ENCODE results near the gene PTGES3.
"Not testable (repeated sequence)": the region's sequence is repeated elsewhere in the genome, so short reads cannot be mapped to it uniquely, and the experiment has no call there.

The PTGES3 gene, protein sequence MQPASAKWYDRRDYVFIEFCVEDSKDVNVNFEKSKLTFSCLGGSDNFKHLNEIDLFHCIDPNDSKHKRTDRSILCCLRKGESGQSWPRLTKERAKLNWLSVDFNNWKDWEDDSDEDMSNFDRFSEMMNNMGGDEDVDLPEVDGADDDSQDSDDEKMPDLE

DNA sequence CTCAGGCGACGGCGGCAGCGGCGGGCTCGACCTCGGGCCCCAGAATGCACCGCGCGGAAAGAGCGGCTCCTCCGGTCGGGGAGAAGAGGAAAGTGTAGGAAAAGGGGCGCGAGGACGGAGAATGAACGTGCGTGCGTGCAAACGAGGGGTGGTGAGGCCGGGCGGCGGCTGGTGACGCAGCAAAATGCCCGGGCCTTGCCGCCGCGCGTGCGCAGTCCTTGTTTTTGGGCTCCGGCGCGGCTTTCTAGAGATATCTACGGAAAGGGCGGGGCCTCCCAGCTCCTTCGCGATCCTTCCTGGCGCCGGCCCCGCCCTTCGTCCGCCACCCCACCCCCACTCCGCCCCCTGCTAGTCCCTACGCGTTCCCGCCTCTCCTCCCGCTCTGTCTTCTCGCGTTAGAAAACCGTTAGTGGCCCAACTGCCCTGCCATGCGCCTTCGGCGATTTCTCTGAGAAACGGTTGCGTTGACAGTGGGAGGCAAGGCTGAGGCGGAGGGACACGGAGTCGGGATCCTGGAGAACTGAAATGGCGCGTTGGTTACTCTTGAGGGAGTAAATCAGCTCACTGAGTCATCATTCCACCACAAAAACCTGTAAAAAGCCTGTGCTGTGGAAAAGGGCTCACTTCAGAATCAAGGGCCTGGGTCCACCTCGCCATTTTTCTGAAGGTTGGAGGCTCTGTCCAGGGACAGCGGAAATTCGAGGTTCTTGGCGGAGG lies at the start of gene PTGES3:
Gene PTGES3 (minus strand): TSS at position 156 of the 717 bp plus-strand sequence. CDS start 285 bp downstream, outside the sequence.
- no peak for FAIRE-seq

DNA sequence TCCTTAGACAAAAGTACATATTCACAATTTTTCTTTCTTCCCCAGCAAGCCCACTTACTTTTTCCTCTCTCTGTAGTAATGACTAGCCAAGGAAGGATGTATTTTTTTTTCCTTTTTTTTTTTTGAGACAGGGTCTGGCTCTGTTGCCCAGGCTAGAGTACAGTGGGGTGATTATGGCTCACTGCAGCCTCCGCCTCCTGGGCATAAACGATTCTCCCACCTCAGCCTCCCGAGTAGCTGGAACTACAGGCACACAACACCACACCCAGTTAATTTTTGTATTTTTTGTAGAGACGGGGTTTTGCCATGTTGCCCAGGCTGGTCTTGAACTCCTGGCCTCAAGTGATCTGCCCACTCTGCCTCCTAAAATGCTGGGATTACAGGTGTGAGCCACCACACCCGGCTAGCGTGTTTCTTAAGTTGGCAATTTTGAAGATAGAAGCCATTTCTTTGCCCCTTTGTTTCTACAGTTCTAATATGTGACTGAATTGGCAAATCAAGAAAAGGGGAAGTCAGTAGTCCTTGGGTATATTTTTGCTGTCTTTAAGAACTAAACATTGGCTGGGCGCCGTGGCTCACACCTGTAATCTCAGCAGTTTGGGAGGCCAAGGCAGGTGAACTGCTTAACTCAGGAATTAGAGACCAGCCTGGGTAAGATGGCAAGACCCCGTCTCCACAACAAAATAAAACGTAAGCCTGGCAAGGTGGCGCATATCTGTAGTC lies 40.2 kb upstream of the PTGES3 start:
- no peak for FAIRE-seq

DNA sequence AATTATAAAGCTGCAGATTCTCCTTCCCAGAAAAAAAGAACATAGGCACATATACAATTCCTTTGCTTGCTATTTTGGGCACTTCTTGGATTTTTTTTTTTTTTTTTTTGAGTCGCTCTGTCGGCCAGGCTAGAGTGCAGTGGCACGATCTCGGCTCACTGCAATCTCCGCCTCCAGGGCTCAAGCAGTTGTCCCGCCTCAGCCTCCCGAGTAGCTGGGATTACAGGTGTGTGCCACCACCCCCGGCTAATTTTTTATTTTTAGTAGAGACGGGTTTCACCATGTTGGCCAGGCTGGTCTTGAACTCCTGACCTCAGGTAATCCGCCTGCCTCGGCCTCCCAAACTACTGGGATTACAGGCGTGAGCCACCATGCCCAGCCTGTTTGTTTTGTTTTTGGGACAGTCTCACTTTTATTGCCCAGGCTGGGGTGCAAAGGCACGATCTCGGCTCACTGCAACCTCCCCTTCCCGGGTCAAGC lies 38.2 kb upstream of the PTGES3 start:
- not testable (repeated sequence) for FAIRE-seq

DNA sequence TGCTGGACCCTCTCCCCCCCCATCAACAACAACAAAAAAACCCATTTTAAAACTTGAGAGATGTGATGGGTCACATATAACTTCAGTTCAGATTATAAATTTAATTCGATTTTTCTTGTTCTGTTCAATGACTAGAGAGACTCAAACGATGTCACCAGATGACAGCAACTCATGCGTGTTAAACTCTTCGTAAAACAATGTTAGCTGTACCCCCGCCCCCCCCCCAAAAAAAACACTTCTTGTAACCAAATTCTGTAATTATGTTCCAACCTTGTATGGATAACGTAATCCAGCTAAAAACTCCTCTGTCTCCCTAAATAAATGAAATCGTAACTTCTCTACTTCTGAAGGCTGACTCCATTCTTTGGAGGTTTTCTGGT lies 37.6 kb upstream of the PTGES3 start:
- FAIRE-seq = no peak

DNA sequence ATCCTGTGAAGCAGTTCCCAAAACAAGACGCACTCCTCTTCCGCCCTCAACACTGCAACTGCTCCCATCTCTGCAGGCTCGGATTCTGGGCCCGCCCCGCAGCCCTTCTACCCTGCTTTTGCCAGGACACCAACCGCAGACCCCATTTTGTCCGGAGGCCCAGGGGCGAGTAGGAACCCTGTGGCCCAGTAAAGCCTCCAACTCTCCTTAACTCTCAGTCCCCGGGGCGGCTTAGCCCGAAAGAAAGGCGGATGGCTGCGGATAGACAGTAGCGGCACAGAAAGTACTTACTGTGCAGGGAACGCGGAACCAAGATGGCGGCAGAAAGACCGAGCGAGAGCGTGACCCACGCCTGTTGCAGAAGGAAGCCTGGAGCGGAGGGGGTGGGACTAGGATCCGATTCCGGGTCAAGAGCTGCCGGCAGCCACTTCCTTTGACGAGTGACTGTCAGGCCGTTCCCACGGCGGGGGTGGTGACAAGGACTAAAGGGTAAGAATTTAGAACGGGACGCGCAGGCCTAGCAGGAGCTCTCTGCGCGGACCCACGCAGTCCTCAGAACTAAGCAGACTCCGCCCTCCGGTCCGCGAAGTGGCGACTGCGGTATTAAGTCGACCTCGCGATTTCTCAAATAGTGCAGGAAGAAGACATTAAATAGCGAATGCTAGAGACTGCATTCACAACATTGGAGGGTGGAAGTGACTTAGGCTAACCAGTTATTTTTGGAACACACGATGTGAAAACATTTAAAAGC lies 37.1 kb upstream of the PTGES3 start, which contains the start of gene NACA:
Gene NACA (minus strand): TSS at position 328 of the 751 bp plus-strand sequence. CDS start 778 bp downstream, outside the sequence.
- FAIRE-seq = no peak

DNA sequence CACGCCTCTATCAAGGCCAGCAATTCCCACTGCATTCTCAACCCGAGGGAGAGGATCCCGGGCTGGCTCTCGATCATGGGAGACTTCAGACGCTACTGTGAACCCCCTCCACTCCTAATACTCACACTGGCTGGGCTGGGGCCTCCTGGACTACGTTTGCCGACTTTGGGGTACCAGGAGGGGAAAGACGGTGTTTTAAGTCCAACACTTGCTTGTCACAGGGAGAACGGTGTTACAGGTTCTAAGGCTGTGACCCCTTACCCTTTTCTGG lies 36.6 kb upstream of the PTGES3 start:
- no peak for FAIRE-seq

DNA sequence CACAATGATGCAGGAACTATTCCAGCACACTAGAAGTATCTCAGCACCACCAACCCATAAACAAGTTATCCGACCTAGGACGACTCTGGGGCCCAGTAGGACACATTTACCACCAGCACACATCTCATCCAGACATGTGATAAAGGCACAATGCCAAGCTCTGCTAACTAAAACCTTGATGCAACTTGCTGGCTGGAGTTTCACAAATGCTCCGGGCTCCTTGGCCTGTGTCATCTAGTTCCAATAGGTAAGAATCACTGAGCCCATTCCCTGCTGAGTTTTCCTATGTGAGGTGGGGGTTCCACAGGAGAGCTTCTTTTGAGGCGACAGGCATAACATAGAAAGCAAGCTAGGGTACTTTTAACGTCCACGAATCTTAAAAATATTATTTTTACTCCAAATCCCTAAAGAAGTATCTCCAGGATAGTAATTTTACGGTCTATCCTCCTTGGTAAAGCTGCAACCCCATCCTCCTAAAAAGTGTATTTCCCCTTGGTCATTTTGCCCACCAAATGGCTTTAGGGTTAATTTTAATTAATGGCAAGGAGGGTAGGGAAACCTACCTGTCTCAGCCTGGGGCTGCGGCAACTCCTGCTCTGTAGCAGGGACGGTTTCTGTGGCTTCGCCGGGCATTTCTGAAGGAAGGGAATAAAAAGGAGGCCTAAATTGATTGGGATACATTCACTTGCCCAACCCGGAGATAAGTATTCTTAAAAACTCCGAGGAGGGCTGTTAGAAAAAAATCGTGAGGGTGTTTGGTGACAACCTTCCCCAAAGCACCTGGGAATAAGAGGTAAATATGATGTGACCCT lies 36.0 kb upstream of the PTGES3 start:
- no peak for FAIRE-seq

DNA sequence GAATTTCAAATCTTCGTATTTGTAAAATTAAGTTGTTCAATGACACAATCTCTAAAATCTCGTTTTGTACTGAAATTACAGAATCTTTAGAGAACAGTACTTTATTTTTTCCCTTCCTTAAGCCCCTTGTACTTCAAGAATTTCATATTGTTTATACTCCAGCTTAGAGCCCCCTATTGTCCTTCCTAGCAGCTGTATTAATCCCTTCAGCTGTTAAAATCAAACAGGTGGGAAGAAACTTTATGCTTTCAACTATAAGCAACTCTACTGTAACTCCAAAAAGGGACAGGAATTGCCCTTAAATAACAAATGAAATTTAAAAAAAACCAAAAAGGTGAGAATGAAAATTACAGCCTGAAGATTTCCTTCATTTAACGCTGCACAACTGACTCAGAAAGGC lies 35.3 kb upstream of the PTGES3 start:
- FAIRE-seq = no peak

DNA sequence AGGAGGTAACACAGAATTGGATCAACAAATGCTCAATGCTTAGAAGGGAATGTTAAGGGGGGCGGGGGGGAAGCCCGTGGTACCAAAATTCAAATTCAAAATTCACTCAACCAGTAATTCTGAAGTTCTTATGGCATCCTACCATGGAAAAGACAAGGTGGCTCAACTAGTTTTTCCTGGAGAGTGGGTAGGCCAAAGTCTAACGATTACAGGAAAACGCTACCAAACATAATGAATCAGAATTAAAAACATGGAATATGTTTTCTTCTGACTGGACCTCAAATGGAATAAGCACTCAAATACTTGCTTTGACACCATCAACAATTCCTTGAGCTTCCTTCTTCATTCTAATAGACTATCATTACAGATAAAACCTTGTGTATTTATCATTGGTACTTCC lies 34.7 kb upstream of the PTGES3 start:
- no peak for FAIRE-seq

DNA sequence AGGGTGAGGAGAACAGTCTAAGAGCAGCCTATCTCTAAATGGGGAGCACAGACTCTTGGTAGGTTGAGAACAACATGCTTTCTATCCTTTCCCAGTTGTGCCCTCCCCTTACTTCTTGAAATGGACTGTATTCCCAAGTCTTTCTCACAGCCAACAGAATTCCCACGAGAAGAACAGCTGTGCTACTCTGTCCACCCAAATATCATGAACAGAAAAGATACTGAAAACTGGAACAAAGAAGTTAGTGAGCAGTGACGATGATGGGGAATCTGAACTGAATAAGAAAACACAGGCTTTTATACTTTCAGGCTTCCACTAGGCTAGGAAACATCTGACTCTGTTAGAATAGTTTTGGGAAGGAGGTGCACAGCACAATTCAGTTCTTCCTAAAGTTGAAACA lies 33.6 kb upstream of the PTGES3 start:
- no peak for FAIRE-seq

DNA sequence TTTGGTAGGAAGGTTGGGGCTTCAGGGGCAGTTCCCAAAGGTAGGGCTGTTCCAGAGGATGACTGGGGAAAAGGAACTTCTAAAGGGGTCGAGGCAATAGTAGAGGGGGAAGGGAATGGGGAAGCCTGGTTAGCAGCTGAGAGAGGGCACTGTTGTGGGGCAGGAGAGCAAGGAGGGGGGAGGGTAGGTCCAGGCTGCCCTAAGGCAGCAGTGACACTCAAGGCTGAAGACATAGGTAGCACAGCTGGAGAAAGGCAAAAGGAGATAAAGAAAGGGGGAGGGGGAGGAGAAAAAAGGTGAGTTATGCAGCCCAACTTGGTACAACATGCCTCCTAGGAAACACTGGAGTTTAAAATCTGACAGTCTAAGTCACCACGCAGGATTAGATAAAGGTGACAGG lies 33.1 kb upstream of the PTGES3 start:
- FAIRE-seq = no peak

DNA sequence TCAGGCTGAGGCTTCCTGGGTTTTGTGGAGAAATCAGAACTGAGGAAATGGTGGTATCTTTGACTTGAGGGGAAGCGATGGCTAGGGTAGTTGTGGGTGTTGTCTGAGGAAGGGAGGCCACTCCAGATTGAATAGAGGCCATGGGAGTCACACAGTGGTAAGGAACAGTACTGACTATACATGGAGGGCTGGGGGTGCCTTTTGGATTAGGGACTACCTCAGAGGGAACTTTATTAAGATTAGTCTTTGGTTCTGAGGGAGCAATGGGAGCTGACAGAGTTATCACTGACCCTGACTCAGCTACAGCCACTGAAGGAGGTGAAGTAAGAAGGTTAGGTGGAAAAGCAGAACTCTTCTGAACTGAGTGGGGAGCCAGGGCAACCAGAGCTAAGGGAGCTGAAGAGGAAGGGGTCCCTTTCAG lies 32.7 kb upstream of the PTGES3 start:
- FAIRE-seq = no peak

DNA sequence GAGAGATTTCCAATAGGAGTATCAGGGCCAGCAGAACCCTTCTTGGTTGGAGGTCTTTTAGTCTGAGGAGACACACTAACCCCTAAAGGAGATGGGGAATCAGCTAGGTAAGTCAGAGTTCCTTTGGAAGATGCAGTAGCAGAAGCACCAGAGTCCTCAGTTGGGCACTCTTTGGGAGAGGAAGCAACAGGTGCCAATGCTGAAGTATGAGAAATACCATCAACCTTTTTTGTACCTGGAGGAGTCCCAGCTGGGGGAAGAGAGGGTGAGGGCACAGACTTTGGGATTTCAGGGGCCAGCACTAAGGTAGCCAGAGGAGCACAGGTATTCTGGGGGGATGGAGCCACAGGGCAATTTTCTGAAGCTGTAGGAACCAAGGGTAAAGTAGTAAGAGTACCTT lies 31.0 kb upstream of the PTGES3 start:
- FAIRE-seq = no peak

DNA sequence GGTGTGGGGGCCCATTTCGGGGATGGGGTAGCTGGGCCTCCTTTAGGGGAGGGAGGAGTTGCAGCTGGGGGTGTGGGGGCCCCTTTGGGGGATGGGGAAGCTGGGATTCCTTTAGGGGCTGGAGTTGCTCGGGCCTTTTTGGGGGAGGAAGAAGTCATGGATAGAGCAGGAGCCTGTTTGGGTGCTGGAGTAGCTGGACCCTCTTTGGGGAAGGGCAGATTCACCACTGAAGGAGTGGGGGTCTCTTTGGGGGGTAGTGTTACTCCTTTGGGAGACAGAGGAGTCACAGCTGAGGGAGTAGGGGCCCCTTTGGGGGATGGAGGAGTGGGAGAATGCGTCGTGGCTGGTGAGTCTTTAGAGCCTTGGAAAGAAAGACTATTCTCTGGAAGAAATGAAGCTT lies 30.6 kb upstream of the PTGES3 start:
- no peak for FAIRE-seq

DNA sequence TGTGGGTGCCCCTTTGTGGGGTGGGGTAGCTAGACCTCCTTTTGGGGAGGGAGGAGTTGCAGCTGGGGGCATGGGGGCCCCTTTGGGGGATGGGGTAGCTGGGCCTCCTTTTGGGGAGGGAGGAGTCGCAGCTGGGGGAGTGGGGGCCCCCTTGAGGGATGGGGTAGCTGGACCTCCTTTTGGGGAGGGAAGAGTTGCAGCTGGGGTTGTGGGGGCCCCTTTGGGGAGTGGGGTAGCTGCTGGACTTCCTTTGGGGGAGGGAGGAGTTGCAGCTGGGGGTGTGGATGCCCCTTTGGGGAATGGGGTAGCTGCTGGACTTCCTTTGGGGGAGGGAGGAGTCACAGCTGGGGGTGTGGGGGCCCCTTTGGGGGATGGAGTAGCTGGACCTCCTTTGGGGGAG lies 30.1 kb upstream of the PTGES3 start:
- no peak for FAIRE-seq

DNA sequence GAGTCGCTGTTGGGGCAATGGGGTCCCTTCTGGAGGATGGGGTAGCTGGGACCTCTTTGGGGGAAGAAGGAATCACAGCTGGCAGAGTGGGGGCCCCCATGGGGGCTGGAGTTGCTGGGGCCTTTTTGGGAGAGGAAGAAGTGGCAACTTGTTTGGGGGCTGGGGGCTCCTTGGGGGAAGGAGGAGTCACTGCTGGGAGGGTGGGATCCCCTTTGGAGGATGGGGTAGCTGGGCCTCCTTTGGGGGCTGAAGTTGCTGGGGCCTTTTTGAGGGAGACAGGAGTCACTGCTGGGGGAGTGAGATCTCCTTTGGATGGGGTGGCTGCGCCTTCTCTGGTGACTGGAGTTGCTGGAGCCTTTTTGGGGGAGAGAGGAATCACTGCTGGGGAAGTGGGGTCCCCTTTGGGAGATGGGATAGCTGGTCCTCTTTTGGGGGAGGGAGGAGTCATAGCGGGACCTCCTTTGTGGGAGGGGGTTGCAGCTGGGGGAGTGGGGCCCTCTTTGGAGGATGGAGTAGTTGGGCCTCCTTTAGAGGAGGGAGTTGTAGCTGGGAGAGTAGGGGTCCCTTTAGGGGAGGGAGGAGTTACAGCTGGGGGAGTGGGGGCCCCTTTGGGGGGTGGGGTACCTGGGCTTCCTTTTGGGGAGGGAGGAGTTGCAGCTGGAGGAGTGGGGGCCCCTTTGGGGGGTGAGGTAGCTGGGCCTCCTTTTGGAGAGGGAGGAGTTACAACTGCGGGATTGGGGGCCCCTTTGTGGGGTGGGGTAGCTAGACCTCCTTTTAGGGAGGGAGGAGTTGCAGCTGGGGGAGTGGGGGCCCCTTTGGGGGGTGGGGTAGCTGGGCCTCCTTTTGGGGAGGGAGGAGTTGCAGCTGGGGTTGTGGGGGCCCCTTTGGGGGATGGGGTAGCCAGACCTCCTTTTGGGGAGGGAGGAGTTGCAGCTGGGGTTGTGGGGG lies 29.1 kb upstream of the PTGES3 start:
- no peak for FAIRE-seq

DNA sequence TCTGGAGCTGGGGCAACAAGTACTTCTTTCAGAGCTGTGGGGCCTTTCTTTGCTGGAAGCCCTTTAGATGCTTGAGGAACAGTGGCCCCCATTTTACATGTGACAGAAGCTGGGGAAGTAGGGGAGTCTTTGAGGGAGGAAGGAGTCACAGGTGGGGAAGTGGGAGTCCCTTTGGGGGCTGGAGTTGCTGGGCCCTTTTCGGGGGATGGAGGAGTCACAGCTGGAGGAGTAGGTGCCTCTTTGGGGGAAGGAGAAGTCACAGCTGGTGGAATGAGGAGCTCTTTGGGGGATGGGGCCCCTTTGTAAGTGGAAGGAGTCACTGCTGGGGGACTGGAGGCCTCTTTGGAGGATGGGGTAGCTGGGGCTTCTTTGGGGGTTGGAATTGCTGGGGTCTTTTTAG lies 28.4 kb upstream of the PTGES3 start:
- no peak for FAIRE-seq

DNA sequence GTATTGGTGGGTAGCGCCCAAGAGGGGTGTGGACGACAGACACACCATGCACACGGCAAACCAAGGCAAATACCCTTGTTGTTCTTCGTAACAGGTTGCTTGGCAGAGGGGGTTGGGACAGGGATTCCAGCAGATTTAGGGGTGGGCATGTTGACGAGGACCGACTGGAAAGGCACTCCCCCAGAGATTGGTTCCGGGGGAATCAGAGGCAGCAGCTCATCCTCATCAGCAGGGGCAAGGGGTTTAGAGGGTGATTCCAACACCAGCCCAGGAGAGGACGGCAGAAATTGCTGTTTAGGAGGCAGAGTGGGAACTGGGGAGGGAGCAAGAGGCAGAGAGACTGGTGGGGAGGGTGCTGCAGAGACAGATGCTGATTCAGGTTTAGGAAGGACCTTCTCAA lies 27.7 kb upstream of the PTGES3 start:
- FAIRE-seq = no peak

DNA sequence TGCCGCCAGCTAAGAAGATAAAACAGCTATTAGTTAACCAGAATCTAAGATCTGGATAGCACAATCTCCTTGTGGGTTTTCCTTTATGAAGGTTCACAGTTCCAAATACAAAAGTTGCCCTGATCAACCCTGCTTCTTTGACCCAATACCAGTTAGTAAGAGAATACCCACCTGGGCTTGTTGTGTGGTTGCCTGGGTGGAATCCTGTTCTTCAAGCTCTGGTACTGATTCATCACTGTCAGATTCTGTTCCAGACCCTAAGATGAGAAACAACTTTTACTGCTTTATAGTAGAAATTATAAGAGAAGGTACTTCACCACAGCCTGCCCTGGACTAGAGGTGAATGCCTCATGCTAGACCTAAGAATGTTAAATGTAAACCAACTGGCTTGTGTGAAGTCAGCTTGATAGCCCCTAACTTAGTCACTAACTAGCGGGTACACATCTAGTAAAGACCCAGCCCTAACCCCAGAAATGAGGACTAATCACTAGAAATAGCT lies 26.4 kb upstream of the PTGES3 start:
- FAIRE-seq = no peak

DNA sequence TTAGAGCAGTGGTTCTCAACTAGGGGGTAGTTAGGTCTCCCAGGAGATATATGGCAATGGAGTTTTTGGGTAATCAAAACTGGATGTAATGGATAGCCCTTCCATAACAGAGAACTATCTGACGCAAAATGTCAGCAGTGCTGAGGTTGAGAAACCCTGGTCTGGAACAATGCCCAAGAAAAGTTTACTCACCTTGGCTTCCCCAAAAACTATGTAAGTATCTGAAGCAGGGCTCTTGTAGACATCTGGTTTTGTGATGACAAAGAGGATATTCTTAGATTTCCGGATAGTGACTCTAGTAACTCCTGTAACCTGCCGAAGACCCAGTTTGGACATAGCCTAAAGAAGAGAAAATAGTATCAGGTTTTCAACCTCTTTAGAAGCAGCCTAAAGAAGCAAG lies 25.3 kb upstream of the PTGES3 start:
- no peak for FAIRE-seq

DNA sequence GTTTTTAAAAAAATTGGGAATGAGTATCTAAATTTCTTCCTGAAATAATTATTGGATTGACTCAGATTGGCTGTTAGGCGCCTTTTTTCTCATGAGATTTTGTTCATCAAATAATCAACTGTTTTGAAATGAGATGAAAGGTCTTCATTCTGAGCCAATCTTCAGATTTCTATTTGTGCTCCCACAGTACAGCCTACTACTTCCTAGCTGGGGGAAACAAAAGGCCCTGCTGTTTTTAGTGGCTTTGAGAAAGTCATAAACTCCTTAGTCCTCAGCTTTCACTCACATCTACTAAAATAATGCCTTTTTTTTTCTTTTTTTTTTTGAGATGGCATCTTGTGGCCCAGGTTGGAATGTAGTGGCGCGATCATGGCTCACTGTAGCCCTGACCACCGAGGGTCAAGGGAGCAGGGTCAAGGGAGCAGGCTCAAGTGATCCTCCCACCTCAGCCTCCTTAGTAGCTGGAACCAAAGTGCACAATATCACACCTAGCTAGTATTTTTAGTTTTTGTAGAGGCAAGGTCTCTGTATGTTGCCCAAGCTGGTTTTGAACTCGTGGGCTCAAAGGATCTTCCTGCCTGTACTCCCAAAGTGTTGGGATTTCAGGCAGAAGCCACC lies 21.8 kb upstream of the PTGES3 start:
- no peak for FAIRE-seq
